Glomerular endothelial cell (primary cell): ENCODE results near the gene MT1B. TPM values are rescaled to one million over a fixed set of nuclear protein-coding genes. Genes with fewer than 3 reads are reported as not detected.

Experiments used
- DNase-seq: peaks from one replicate; pipeline ENCODE4 v3.0.0-alpha.2; 2011; ENCODE audit warnings: low read depth, low spot score; ENCODE audit errors: extremely low read depth
- total RNA-seq: library from RNA; depleted of rRNA; stranded (reverse); fragments of >200 nt; gene quantifications from 2 replicates; pipeline ENCODE4 v1.2.3, GENCODE V29; 2015

MT1B gene
- not detected in 2 replicates for total RNA-seq

DNA sequence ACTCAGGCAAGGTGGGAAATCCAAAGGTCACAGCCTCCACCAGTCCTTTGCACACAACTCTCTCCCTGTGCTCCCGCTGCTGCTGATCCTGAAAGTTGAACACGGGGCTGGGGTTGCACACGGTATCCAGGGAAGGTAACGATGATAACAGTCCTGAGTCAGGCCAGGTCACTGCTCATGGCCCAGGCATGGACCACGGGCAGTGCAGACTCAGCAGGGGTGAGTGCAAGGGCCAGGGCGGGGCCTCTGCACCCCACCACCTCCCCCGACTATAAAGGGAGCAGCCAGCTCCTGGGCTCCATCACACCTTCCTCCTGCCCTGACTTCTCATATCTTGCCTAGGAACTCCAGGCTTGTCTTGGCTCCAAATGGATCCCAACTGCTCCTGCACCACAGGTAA is at the start of gene MT1B:
TSS of gene MT1B (plus strand) at position 301 of the 400 bp plus-strand sequence. CDS start at position 369, 68 bp downstream.
- no peak for DNase-seq

- no peak for DNase-seq
Measured at GRCh38 chr16:56603589-56603988, 48.1 kb upstream of the MT1B start.

DNA sequence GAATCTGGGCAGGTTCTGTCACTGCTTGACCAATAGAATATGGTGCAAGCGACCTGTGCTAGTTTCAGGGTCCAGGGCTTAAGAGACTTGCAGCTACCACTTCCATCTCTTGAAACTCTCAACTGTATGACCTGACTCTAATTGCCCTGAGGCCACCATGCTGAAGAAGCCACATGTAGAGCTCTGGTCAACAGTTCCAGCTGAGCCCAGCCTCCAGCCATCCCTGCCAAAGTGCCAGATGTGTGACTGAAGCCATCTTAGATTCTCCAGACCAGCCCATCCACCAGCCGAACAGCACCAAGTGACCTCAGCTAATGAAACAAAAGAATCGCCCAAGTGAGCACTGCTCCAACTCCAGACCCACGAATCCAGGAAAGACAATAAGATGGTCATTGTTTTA is 46.7 kb upstream of the MT1B start:
- DNase-seq = no peak

DNA sequence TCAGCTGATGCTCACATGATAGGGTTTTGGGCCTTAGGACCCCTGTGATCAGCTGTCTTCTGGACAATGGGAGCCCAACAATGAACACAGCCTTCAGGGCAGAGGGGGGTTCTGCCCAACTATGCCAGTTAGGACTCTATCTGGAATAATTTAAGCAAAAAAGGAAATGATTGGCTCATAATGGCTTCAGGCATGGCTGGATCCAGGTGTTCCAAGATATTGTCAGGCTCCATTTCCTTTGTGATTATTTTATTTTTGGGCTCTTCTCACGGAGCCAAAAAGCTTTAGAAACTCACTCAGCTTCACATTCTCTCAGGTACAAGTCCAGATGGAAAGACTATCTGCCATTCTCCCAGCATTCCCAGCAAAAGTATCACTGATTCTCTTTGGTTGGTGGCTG is 46.2 kb upstream of the MT1B start:
- no peak for DNase-seq

GRCh38 chr16:56606071-56606475 is 45.6 kb upstream of the MT1B start:
- DNase-seq = no peak

DNA sequence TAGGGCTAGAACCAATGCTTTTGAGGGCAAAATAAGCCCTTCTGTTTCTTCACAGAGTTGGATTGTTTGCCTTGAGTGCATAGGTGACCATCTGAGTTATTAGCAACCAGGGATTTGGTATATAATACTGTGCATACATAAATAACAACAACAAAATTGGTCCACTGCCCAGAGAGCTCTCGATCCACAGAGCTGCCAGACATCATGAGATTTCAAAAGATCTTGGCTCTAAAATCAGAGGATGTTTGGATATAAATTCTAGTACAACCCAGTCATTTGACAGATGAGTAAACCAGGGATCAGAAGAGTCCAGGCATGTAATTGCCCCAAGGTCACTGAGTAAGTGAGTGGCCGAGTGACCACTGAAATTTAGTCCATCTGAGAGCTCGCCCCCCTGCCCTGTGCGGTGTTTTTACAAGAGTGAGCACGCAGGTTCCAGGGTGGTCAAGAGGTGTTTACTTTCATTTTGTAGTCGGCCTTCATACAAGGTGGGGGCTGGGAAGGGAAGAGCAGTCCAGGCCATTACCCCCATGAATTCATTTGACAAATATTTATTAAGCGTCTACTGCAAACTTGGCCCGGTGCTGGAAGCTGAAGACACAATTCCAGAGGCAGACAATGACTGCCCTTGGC is 45.1 kb upstream of the MT1B start:
- no peak for DNase-seq

GRCh38 chr16:56607109-56607618 is 44.5 kb upstream of the MT1B start:
- DNase-seq = peak; percentile 95

DNA sequence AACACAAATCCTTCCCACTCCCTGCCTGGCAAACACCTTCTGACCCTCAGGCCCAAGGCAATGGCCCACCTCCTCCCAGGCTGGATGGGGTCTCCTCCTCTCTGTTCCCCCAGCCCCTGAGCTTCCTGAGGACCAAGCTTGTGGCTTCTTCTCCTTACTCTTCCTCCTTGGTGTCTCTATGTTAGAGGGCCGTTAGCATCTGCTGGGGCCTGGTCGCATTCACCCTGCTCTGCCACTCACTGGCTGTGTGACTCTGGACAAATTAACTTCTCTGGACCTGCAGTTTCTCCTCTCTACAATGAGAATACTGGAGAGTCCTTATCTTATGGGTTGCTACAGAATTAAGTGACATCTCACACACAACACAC is 44.0 kb upstream of the MT1B start:
- DNase-seq = no peak

DNA sequence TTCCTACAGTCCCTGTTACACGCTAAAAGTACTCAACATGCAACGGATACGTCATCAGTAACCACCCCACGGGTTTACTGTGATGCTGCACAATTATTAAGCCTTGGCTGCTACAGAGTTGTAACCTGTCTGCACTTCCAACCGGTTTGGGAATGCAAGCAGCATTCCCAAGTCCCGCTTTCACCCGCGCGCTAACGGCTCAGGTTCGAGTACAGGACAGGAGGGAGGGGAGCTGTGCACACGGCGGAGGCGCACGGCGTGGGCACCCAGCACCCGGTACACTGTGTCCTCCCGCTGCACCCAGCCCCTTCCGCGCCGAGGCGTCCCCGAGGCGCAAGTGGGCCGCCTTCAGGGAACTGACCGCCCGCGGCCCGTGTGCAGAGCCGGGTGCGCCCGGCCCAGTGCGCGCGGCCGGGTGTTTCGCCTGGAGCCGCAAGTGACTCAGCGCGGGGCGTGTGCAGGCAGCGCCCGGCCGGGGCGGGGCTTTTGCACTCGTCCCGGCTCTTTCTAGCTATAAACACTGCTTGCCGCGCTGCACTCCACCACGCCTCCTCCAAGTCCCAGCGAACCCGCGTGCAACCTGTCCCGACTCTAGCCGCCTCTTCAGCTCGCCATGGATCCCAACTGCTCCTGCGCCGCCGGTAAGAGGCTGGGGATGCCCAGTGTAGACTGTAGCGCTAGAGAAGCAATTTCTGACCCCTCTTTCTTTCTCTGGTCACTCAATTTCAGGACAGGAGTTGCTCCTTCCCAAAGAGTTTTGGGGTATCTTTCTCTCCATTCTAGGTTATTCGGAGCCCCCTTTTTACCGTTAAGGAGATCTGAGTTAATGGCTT is 43.4 kb upstream of the MT1B start, which contains the start of gene MT2A:
TSS of gene MT2A (plus strand) at position 542 of the 833 bp plus-strand sequence. CDS start at position 614, 72 bp downstream.
- DNase-seq = no peak

DNA sequence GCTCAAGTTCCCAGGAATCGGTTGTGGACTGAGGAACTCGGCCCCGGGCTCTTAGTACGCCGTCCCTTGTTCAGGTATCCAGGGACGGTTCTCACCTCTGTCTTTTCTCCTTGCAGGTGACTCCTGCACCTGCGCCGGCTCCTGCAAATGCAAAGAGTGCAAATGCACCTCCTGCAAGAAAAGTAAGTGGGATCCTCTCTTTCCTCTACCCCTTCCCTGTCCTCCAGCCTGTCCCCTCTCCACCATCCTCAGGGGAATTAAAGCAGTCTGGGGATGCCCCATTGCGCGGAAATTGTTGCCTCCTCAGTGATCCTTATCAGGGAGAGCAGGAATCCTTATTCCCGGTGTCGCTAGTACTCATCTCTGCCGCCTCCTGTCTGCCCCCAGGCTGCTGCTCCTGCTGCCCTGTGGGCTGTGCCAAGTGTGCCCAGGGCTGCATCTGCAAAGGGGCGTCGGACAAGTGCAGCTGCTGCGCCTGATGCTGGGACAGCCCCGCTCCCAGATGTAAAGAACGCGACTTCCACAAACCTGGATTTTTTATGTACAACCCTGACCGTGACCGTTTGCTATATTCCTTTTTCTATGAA is 42.7 kb upstream of the MT1B start:
- DNase-seq = no peak

DNA sequence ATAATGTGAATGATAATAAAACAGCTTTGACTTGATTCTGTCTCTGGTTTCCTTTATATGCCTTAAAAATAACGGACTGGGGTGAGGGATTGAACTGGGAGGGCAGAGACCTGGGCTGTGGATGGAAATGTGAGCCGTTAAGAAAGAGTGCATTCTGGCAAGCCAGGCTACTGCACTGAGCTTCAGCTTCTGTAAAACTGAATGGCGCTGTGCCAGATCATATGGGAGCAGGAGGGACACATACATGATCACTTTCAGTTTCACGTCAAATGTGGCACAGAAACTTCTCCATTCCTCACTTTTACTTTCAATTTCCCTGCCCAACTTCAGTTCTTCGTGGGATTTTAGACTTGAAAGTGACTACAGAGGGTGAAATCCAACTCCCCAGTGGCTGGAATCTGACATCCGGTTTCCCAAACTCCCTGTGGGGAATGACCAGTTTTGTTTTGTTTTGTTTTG is 42.2 kb upstream of the MT1B start:
- DNase-seq = no peak

DNA sequence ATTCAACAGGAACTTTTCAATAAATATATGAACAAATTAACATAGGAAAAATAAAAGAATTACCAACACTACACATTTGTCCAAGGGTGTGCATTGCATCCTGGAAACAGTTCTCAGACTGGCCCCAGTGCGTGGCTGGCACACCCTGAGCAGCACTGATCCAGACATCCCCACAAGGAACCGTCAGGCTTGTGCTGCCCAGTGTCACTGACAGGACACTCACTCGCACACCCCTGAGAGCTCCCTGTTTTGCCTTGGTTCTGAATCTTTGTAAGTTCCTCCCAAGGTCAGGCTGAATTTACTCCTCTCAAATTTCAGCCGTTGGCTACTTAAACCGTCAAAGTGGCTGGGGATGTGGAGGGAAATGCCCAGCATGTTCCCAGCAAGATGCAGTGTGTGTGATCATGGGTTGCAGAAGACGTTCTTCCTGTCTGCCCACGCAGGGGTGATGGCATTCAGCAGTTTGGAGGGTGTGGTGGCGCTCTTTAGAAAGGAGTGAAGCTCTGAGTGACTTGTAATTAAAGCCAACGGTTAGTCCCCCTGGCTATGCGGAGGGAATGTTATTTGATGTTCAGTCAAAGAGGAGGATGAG is 41.6 kb upstream of the MT1B start:
- DNase-seq = no peak

DNA sequence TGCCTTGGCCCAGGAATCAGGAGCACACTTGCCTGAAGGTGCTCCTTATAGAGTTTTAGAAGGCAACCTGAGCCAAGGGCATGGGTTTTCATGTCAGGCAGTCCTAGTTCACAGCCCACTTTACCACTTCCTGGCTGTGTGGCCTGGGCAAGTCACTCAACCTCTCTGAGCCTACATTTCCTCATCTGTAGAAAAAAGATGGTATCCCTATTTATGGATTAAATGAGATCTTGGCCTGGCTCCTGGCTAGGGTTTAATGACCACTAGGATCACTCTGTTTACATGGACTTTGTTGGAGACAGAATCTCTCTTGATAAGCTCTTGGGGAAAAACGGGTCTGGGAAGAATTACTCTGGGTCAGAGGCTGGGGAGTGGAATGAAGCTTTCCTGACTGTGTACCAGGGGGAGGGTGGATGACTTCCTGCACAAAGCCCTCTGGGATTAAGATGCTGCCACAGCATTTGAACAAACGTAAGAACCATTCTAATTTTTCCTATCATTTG is 41.0 kb upstream of the MT1B start:
- no peak for DNase-seq

- DNase-seq = no peak
Measured at GRCh38 chr16:56611281-56611833, 40.3 kb upstream of the MT1B start.

DNA sequence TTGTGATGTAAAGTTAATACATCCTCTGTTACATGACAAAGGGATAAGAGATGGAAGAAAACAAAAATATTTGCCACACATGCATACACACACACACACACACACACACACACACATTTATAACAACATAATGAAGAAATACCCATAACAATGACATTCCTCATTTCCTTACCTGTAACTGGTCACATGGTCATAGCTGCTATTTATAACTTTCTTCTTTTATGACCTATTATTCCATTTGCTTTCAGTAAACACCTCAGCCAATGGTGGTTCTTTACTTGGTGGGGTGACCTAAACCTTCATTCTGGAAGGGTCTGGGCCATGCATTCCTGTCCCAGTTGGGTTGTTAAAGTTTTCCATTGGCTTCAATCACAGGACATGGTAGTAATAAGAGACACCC is 38.0 kb upstream of the MT1B start:
- no peak for DNase-seq

GRCh38 chr16:56614549-56614991 is 37.1 kb upstream of the MT1B start:
- no peak for DNase-seq

DNA sequence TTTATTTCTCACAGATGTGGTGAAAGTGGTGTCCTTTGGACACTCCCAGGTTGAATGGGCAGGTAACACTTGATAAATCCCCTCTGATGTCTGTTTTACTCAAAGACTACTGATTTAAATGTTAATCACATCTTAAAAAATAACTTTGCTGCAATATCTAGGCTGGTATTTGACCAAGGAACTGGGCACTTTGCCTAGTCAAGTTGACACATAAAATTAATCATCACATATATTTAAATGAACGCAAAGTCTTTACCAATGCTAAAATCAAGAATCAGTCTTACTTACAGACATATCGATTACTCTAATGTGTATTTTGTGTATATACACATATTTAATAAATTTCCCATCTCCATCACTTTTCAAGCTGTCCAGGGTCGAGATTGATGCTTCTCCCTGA is 36.3 kb upstream of the MT1B start:
- DNase-seq = no peak

- DNase-seq = no peak
Measured at GRCh38 chr16:56616608-56617211, 35.0 kb upstream of the MT1B start.

DNA sequence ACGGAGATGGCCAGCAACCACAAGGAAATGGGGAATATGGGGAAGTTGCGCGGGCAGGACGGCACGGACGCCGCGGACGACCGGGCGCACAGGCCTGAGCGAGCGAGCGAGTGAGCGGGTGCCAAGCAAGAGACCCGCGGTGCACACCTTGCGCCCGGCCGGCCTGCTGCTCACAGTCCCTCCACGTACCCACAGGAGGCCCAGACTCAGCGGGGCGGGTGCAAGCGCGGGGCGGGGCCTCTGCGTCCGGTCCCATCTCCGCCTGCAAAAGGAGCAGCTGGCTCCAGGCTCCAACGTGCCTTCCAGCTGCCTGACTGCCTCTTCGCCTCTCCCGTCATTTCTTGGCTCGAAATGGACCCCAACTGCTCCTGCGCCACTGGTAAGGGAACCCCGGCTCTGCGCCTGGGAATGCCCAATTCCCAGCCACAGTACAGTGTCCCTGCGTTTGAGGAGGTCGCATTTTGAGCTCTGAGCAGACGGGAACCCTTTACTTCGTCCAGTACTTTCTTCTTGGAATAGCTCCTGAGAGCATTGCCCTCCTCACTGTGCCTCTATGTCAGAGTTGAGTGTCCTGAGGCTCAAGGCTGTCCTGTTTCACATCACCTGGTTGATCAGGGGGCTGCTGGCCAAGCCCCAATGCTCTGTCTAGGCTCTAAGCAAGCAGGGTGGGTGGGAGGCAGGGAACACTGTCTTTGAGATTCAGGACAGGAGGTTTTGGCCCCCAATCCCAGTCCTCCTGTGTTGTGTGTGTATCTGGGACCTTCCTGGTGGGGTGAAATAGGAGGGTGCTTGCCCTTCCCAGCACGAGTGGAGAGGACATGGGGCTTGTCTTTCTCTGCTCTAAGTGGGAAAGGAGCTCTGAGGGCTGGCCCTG is 34.2 kb upstream of the MT1B start:
- DNase-seq = no peak
